B cell (primary cell): ENCODE measurements around the gene SCGN. TPM values are rescaled to one million over a fixed set of nuclear protein-coding genes. Genes with fewer than 3 reads are reported as not detected.

Experiments
- ATAC-seq: fragments of 200-7000 bp; cut with Tn5 transposase; one replicate; pipeline ENCODE4 v1.10.0; 2021; ENCODE audit warnings: low read depth, mild to moderate bottlenecking, moderate number of reproducible peaks, moderate library complexity
- CTCF ChIA-PET: fragments of 350-600 bp; sonication (Branson Sonifier 250); formaldehyde crosslinking; loops from one replicate; lab custom pipeline; 2021; ENCODE audit warnings: antibody characterized with exemption, inconsistent platforms; lab: Charles Lee
- POLR2A ChIA-PET: fragments of 350-600 bp; sonication (Branson Sonifier 250); formaldehyde crosslinking; loops from one replicate; lab custom pipeline; 2021; ENCODE audit warnings: antibody characterized with exemption; lab: Charles Lee
- DNase-seq: peaks from one replicate; pipeline ENCODE4 v3.0.0; 2013
- H2AFZ ChIP-seq: 2 replicates; pipeline ENCODE4 v1.6.1; 2012; ENCODE audit warnings: mild to moderate bottlenecking, low read depth, low read length; ENCODE audit not compliant: insufficient read depth, poor library complexity, severe bottlenecking
- H3K27ac ChIP-seq, 2 donors: 1 replicate in 1 of 2; 2 replicates in 1 of 2; pipeline ENCODE4 v1.5.1; 2012 to 2013; ENCODE audit warnings: low read length in 2 of 2, mild to moderate bottlenecking in 2 of 2, moderate library complexity in 1 of 2
- H3K27me3 ChIP-seq, 4 experiments: fragments of 200-600 bp in 1 of 4; sonication (generic) in 1 of 4; replicated peaks in 1 of 4; 1 replicate in 2 of 4; 2 replicates in 2 of 4; pipeline versions ENCODE4 v1.6.1 to v1.7.0; 2013 to 2016; ENCODE audit warnings: low read length in 3 of 4, mild to moderate bottlenecking in 2 of 4, mixed read lengths in 1 of 4, moderate library complexity in 1 of 4; ENCODE audit not compliant: insufficient read depth in 4 of 4, control insufficient read depth in 3 of 4; ENCODE audit errors: control extremely low read depth in 1 of 4
- H3K36me3 ChIP-seq, 2 experiments: replicated peaks in 1 of 2; 1 replicate in 1 of 2; 2 replicates in 1 of 2; pipeline versions ENCODE4 v1.6.1 to v1.7.1; 2013; ENCODE audit warnings: low read length in 1 of 2; ENCODE audit not compliant: insufficient read depth in 2 of 2, control insufficient read depth in 1 of 2; ENCODE audit errors: control extremely low read depth in 1 of 2, extremely low read depth in 1 of 2
- H3K4me1 ChIP-seq, 2 donors: fragments of 200-600 bp in 1 of 2; sonication (generic) in 1 of 2; 1 replicate in 1 of 2; 2 replicates in 1 of 2; pipeline versions ENCODE4 v1.5.1 to v1.6.1; 2013 to 2017; ENCODE audit warnings: low read length in 2 of 2; ENCODE audit not compliant: control insufficient read depth in 2 of 2, insufficient read depth in 2 of 2
- H3K4me2 ChIP-seq: replicated peaks from 2 replicates; pipeline ENCODE3; 2012; ENCODE audit warnings: mild to moderate bottlenecking, low read depth, low read length; ENCODE audit not compliant: poor library complexity, severe bottlenecking
- H3K4me3 ChIP-seq, 5 experiments: fragments of 200-600 bp in 1 of 5; sonication (generic) in 1 of 5; 1 replicate in 3 of 5; 2 replicates in 2 of 5; pipeline versions ENCODE4 v1.5.1 to v1.7.0; 2011 to 2016; ENCODE audit warnings: low read length in 4 of 5, mild to moderate bottlenecking in 4 of 5, low read depth in 2 of 5, control low read depth in 1 of 5, moderate library complexity in 1 of 5; ENCODE audit not compliant: insufficient read depth in 1 of 5; ENCODE audit errors: control extremely low read depth in 1 of 5, extremely low read depth in 1 of 5
- H3K79me2 ChIP-seq: fragments of 200-600 bp; sonication (generic); one replicate; pipeline ENCODE4 v1.6.0; 2016; ENCODE audit warnings: low read length; ENCODE audit not compliant: control insufficient read depth, insufficient read depth
- H3K9ac ChIP-seq: fragments of 200-600 bp; sonication (generic); 2 replicates; pipeline ENCODE4 v1.6.1; 2017; ENCODE audit warnings: mild to moderate bottlenecking, low read length, moderate library complexity
- H3K9me3 ChIP-seq, 3 donors: one replicate each; pipeline versions ENCODE4 v1.6.1 to v1.7.1; 2013; ENCODE audit warnings: low read length in 2 of 3; ENCODE audit not compliant: control insufficient read depth in 2 of 3, insufficient read depth in 1 of 3; ENCODE audit errors: control extremely low read depth in 1 of 3
- H4K20me1 ChIP-seq: 2 replicates; pipeline ENCODE4 v1.6.0; 2012; ENCODE audit warnings: mild to moderate bottlenecking, low read length; ENCODE audit not compliant: insufficient read depth, control insufficient read depth, poor library complexity, severe bottlenecking
- H3K27ac Mint-ChIP-seq: one replicate; pipeline ENCODE4 v1.8.0; 2021; ENCODE audit warnings: mixed read lengths
- H3K27me3 Mint-ChIP-seq: one replicate; pipeline ENCODE4 v1.8.0; 2021; ENCODE audit warnings: mixed read lengths
- H3K4me1 Mint-ChIP-seq: one replicate; pipeline ENCODE4 v1.8.0; 2021; ENCODE audit warnings: mixed read lengths
- H3K4me3 Mint-ChIP-seq: one replicate; pipeline ENCODE4 v1.8.0; 2021; ENCODE audit warnings: mixed read lengths
- H3K9me3 Mint-ChIP-seq: one replicate; pipeline ENCODE4 v1.8.0; 2022; ENCODE audit warnings: mixed read lengths; ENCODE audit not compliant: insufficient read depth
- CTCF ChIP-seq: fragments of 200-600 bp; IDR thresholded peaks from one replicate; pipeline ENCODE4 v1.8.0; 2022; ENCODE audit warnings: antibody characterized with exemption, mild to moderate bottlenecking
- EZH2 ChIP-seq: IDR thresholded peaks from 2 replicates; pipeline ENCODE4 v1.6.1; 2012; ENCODE audit warnings: borderline replicate concordance, low read depth, mild to moderate bottlenecking, moderate library complexity, low read length; ENCODE audit not compliant: insufficient read depth, poor library complexity, severe bottlenecking
- WGBS: methylation state at CpG from one replicate; pipeline ENCODE4 v1.1.5; 2013; ENCODE audit warnings: missing lambda C conversion rate; ENCODE audit not compliant: insufficient coverage; 5-methylcytosine and 5-hydroxymethylcytosine counted together
- intact Hi-C: fragments of 100-400 bp; cut with micrococcal nuclease; formaldehyde crosslinking; loops from one replicate; pipeline ENCODE4 v1.10.0; 2022
- polyA plus RNA-seq: library from polyadenylated mRNA; depleted of rRNA; stranded (reverse); fragments of >200 nt; gene quantifications from 2 replicates; pipeline ENCODE4 v1.2.3, GENCODE V29; 2012
- total RNA-seq, 2 donors: library from RNA; stranded (reverse); fragments of 120-200 nt in 1 of 2; gene quantifications; 1 replicate in 1 of 2; 2 replicates in 1 of 2; pipeline versions ENCODE4 v1.2.3 to v1.2.4, GENCODE V29; 2013 to 2022

SCGN gene
- total and polyA plus RNA-seq, 2 donors (not counting 1 experiment from before 2014, with no cell fraction given) = not detected

- H3K4me2 ChIP-seq = no peak overlapping the region
- POLR2A ChIA-PET = no interaction called here
These were observed 47.6 kb downstream of the SCGN start for GRCh38 chr6:25699649-25700048.

GRCh38 chr6:25700761-25701160 lies 48.7 kb downstream of the SCGN start:
- Histone ChIP-seq H3K4me3 (no peak overlapping the region), H3K9me3 (peaks cover 0 to 3% (median 2%) of the 10 kb centered on the region in 3 donors), H3K4me2 (no peak overlapping the region), H4K20me1 (no peaks in the 10 kb centered on the region), H3K4me1 (no peaks in the 10 kb centered on the region), H2AFZ (no peak overlapping the region), H3K27me3 (peaks cover 0 to 3% (median 0%) of the 10 kb centered on the region in 4 experiments), H3K9ac (no peak overlapping the region), H3K79me2 (no peaks in the 10 kb centered on the region), H3K27ac (no peak overlapping the region), H3K36me3 (no peaks in the 10 kb centered on the region)
- DNase-seq = no peak
- H3K27ac Mint-ChIP-seq = no peak overlapping the region
- POLR2A ChIA-PET = no interaction called here
- no peaks in the 10 kb centered on the region for H3K4me1 Mint-ChIP-seq
- no peaks in the 10 kb centered on the region for H3K9me3 Mint-ChIP-seq
- ATAC-seq = no peak
- CTCF ChIA-PET = interaction anchor here (0.8 to 2.0 kb wide), 3 partner anchors 12 to 20 kb away, joined by 3 to 7 read pairs (median 4); no protein-coding TSS in a partner anchor
- TF ChIP-seq EZH2 (no peak), CTCF (no peak)
- H3K4me3 Mint-ChIP-seq = no peak overlapping the region
- intact Hi-C loops = no loop called here
- 100% methylated on average over 1 of the region's 2 CpGs for WGBS
- H3K27me3 Mint-ChIP-seq = peaks cover 22% of the 10 kb centered on the region

More at GRCh38 chr6:25699649-25700048, 47.6 kb downstream of the SCGN start:
- no peaks in the 10 kb centered on the region for H3K9me3 Mint-ChIP-seq
- ATAC-seq (no peak), DNase-seq (no peak)
- intact Hi-C loops = no loop called here
- H3K27ac Mint-ChIP-seq = no peak overlapping the region
- 97% methylated on average over 4 of the region's 4 CpGs for WGBS
- H3K27me3 Mint-ChIP-seq = peaks cover 28% of the 10 kb centered on the region
- Histone ChIP-seq H3K9ac (no peak overlapping the region), H3K9me3 (peaks cover 0 to 3% (median 2%) of the 10 kb centered on the region in 3 donors), H3K4me1 (no peaks in the 10 kb centered on the region), H3K36me3 (no peaks in the 10 kb centered on the region), H4K20me1 (no peaks in the 10 kb centered on the region), H3K27ac (no peak overlapping the region), H2AFZ (no peak overlapping the region), H3K27me3 (peaks cover 0 to 3% (median 0%) of the 10 kb centered on the region in 4 experiments), H3K4me3 (no peak overlapping the region), H3K79me2 (no peaks in the 10 kb centered on the region)
- H3K4me1 Mint-ChIP-seq = no peaks in the 10 kb centered on the region
- CTCF ChIA-PET = interaction anchor here (2.0 kb wide), 1 partner anchor 21 kb away, joined by 7 read pairs; no protein-coding TSS in a partner anchor
- H3K4me3 Mint-ChIP-seq = no peak overlapping the region
- TF ChIP-seq CTCF = no peak
- TF ChIP-seq EZH2 = no peak
